GM21526 (cell line): ENCODE measurements around the gene TLE6.
A peak's percentile ranks its signal among the peaks of the same experiment; 100 is the strongest.
"Not testable (repeated sequence)": the region's sequence is repeated elsewhere in the genome, so short reads cannot be mapped to it uniquely, and the experiment has no call there.

Source experiments
- ATAC-seq: cut with Tn5 transposase; IDR thresholded peaks from one replicate; pipeline ENCODE4 v1.9.1; 2021; ENCODE audit warnings: moderate library complexity; ENCODE audit not compliant: unreplicated experiment, low FRiP score

The TLE6 gene

GRCh38 chr19:2973229-2973628, 4.1 kb upstream of the TLE6 start:
- no peak for ATAC-seq

DNA sequence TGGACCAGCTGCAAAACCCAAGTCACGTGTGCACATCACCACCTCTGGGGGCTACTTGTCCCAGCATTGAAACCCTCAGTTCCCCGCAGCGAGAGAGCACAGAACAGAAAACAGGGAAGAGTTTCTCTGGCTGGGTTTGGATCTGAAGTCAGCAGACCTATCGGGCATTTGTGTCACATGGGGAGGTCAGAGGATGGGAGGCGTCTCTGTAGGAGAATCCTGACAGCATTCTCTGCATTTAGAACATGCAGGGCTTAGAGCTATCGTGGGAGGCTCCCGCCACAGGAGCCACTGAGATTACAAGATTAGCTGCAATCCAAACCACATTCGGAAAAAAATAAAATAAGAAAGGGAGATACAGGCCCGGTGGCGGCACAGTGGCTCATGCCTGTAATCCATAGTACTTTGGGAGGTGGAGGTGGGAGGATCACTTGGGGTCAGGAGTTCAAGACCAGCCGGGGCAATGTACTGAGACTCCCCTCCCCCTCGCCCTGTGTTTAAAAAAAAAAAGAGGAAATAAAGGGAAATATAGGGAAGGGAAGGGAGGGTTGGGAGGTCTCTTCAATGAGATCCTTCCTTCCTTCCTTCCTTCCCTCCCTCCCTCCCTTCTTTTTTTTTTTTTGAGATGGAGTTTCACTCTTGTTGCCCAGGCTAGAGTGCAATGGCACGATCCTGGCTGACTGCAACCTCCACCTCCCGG, 2.9 kb upstream of the TLE6 start:
- no peak for ATAC-seq

DNA sequence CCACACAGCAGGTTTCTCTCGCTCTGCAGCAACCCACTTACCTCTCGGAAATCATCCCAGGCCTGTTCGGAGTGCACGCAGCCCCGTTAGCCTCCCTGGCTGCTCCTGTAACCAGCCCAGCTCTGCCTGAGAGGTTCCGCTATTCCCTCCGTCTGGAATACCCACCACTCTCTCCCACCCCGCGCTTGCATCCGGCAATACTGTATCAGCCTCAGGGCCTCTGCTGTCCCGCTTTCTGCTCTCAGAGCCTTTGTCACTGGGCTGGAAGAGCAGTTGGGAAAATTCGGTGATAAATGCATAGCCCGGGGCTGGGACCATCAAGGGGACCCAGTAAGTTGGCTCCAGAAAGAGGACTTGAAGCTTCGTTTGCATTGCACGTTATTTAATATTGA, 759 bp upstream of the TLE6 start:
- no peak for ATAC-seq

DNA sequence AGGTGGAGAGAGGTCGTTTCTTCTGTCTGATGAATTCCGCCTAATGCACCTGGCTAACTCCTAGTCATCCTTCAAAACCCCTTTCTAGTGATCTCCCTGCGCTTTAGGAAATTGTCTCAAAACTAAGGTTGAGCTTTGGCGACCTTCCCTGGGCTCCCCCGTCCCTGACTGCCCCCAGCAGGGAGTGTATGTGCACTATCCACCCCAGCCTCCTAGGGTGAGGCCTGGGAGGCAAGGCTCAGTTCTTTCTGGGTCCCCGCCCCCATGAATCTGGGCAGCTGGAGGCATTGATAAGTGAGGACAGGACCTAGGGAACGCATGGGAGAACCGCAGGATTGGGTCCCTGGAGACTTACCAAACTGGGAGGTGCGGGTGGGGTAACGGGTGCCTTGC, 378 bp downstream of the TLE6 start:
- ATAC-seq, result peak; percentile 5

DNA sequence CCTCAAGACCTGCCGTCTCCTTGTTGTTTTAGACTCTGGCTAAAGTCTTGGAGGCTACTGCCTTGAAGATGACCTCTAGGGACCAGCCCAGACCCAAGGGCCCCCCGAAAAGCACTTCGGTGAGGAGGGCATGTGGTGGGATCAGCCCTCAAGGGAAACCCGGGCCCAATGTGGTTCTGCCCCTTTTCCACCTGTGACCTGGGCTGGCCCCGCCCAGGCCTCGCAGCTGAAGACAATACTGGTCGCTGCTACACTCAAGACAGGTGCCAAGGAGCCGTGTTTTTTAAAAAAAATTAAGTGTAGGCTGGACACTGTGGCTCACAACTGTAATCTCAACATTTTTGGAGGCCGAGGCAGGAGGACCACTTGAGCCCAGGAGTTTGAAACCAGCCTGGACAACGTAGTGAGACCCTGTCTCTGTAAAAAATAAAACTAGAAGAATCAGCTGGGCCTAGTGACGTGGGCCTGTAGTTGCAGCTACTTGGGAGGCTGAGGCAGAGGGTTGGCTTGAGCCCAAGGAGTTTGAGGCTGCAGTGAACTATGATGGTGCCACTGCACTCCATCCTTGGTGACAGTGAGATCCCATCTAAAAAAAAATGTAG, 903 bp downstream of the TLE6 start:
- ATAC-seq, result no peak

GRCh38 chr19:2978772-2979171, 1.4 kb downstream of the TLE6 start:
- ATAC-seq, result no peak

- no peak for ATAC-seq
Observed at GRCh38 chr19:2981898-2982297, 4.5 kb downstream of the TLE6 start.

GRCh38 chr19:2982561-2982960, 5.2 kb downstream of the TLE6 start:
- ATAC-seq, result no peak

DNA sequence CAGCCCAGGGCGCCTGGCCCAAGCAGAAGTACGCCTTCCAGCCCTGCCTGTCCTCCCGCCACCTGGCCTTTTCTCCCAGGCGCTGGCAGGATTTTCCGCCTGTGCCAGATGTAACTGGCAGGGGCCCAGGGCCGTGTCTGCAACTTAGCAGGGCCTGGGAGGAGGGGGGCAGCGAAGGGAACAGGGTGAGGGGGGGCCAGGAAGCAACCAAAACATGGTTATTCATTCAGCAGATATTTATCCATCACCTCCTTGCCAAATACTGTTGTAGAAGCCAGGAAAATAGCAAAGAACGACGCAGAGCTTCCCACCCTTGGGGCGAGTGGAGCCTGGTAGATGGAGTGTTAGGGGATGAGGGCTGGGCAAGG, 5.6 kb downstream of the TLE6 start:
- ATAC-seq, result no peak

- ATAC-seq, result no peak
Observed at GRCh38 chr19:2983351-2984214, 6.2 kb downstream of the TLE6 start.

DNA sequence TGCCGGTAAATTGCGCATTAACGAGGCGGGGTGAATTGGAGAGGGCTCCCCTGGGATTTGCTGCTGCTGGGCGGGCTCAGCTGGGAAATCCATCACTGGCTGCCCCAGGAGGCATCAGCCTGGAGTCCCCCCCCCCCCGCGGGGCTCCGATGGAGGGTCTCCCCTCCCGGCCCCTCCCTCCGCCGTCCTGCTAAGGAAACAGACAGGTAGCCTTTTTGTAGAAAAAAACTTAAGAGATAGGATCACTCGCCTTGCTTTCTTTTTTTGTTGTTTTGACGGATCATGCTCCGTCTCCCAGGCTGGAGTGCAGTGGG, 6.8 kb downstream of the TLE6 start:
- ATAC-seq, result no peak

- no peak for ATAC-seq
Observed at GRCh38 chr19:2986951-2987524, 9.7 kb downstream of the TLE6 start.

DNA sequence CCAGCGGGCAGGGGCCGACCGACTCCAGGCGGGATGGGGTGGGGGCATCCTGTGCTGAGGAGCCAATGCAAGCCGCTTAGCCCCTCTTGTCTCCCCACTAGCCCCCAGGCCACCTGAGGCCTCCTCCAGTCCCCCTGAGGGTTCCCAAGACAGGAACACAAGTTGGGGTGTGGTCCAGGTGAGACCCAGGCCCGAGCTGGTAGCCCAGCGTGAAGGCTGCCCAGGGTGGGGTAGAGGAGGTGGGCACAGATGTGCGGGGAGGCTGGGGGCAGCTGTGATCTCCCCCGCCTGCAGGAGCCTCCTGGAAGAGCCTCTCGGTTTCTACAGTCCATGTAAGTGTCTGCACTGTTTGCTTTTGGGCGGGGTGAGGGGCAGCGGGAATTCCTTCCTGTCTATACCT, 10.4 kb downstream of the TLE6 start:
- no peak for ATAC-seq

DNA sequence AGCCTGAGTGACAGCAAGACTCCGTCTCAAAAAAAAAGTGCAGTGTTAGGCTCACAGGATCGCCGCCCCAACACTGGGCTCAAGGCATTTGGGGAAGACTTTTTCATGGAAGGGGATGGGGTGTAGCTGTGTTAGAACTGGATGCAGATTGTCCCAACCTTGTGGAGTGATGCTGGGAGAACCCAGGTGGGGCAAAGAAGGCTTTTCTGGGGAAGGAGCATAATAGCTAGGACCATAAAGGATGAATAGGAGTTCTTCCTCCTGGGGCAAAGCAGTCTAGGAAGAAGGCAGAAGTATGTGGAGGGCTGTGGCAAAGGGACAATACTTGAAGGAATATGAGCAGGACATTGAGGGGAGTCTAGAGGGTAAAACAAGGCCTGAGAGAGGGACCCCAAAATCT, 11.2 kb downstream of the TLE6 start:
- no peak for ATAC-seq

- ATAC-seq, result no peak
Observed at GRCh38 chr19:2989236-2989946, 12.0 kb downstream of the TLE6 start.

- not testable (repeated sequence) for ATAC-seq
Observed at GRCh38 chr19:2992333-2992732, 15.0 kb downstream of the TLE6 start.

DNA sequence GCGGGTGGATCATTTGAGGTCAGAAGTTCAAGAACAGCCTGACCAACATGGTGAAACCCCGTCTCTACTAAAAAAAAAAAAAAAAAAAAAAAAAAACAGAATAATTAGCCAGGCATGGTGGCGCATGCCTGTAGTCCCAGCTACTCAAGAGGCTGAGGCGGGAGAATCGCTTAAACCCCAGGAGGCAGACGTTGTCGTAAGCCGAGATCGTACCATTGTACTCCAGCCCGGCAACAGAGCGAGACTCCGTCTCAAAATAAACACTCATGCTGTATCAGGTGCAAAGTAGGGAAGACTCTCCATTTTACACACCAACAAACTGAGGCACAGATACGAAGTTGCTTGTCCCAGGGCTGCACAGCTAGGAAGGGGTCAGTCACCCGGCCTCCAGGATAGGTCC, 15.6 kb downstream of the TLE6 start:
- no peak for ATAC-seq

DNA sequence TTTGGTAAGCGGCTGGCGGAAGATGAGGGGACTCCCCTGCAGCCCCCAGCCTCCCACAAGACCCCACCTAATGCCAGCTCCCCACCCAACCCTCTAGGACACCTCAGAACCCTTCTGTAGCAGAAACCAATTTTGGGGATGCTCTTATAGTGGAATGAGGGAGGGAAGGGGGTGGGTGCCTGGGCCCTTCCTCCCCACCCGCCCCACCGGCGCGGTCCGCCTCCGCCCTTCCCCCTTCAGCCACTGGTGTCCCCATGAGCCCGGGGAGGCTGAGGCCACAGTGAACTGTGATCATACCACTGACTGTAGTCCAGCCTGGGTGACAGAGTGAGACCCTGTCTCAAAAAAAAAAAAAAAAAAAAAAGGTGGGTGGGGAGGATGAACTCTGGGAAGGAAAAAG, 16.2 kb downstream of the TLE6 start:
- ATAC-seq, result no peak

- no peak for ATAC-seq
Observed at GRCh38 chr19:2994588-2995131, 17.3 kb downstream of the TLE6 start.

DNA sequence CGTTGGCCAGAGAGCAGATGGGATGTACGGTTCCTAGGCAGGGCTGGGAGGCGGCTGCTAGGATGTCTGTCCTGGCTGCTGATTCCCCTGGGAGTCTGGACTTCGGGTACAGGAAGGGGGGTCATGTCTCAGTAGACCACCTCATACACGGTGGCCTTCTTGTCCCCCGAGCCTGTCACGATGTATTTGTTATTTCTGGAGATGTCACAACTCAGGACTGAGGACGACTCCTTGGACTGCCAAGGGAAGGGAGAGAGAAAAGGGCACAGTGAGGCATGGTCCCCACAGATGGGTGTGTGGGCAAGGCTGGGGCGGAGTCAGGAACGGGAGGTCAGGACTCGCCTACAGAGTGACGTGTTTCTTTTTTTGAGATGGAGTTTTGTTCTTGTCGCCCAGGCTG, 20.4 kb downstream of the TLE6 start:
- ATAC-seq, result no peak

DNA sequence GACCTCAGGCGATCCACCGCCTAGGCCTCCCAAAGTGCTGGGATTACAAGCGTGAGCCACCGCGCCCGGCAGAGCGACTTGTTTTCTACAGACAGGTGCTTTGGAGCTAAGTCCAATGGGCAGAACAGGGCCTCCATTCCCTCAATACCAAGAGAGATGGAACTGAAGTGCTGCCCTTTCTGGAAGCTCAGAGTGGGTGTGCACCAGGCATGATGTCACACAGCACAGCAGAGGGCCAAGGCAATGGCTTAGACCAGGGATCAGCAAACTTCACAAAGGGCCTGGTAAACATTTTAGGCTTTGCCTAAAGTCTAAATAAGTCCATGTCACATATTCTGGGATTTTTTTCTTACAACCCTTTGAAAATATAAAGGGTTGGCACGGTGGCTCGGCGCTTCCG, 21.3 kb downstream of the TLE6 start:
- ATAC-seq, result no peak
